Measurements from ENCODE around the gene ST3GAL2.
A peak's percentile ranks its signal among the peaks of the same experiment; 100 is the strongest.
"Not testable (repeated sequence)": the region's sequence is repeated elsewhere in the genome, so short reads cannot be mapped to it uniquely, and the experiment has no call there.

Gene ST3GAL2

DNA sequence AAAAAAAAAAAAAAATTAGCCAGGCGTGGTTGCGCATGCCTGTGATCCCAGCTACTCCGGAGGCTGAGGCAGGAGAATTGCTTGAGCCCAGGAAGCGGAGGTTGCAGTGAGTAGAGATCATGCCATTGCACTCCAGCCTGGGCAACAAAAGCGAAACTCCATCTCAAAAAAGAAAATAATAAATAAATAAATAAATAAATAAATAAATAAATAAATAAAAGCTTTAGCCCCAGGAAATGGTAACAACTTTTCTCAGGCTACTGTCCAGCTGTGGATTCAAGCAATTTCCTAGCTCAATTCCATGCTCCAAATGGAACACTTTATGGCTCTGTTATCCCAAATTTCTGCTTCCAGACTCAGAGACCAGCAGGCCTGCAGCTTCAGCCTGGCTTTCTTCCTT, 25.3 kb downstream of the ST3GAL2 start:
- not testable (repeated sequence) for DNase-seq

DNA sequence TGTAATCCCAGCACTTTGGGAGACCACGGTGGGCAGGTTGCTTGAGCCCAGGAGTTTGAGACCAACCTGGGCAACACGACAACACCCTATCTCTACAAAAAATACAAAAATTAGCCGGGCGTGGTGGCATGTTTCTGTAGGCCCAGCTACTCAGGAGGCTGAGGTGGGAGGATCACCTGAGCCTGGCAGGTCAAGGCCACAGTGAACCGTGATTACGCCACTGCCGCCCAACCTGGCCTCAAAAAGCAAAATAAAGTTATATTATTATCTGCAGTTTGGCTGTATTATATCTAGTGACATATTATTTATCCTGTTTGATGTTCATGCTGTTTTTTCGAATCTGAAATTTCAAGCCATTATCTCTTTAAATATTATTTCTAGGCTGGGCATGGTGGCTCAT, 26.5 kb downstream of the ST3GAL2 start:
- DNase-seq = no peak

DNA sequence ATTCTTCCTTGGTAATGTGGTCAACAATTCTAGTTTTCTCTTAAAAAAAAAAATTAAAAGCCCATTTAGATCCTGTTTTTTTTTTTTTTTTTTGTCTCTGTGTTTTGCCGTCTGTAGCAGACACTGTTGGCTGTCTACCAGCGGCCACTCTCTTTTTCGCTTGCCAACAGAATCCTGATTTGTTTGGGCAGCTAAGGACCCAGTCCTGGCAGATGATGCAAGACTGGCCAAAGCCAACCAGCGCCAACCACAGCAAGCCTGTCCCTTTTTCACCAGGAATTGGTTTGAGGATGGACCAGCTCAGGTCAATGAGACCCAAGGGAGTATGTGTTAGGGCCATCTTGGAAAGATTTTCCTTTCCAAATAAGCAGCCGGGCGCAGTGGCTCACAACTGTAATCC, 28.2 kb downstream of the ST3GAL2 start:
- no peak for DNase-seq

DNA sequence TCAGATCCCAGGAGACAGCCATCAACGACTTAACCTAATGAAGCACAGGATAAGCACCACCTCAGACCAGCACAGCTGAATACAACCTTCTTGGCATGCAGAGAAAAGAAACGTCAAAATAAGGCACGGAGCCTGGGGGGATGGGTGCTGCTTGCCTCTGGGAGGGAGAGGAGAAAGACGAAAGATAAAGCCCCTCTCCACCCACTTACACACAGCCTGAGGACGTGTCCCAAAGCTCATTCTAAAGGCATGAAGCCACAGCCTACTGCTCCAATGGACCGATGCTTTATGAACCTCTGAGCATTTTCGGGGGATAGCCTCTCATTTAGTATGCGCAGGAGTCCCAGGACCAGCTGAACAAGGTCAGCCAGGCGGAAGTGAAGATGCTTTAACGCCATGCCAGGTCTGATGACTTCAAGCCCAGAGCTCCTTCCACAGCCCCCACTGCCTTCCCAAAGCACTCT, 31.1 kb downstream of the ST3GAL2 start:
- no peak for DNase-seq

DNA sequence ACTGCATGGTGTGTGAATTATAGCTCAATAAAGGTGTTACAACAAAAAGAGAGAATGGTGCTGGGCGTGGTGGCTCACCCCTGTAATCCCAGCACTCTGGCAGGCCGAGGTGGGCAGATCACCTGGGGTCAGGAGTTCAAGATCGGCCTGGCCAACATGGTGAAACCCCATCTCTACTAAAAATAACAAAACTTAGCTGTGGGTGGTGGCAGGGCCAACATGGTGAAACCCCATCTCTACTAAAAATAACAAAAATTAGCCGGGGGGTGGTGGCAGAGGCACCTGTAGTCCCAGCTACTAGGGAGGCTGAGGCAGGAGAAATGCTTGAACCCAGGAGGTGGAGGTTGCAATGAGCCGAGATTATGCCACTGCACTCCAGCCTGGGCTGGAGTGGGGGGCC, 32.8 kb downstream of the ST3GAL2 start:
- not testable (repeated sequence) for DNase-seq

DNA sequence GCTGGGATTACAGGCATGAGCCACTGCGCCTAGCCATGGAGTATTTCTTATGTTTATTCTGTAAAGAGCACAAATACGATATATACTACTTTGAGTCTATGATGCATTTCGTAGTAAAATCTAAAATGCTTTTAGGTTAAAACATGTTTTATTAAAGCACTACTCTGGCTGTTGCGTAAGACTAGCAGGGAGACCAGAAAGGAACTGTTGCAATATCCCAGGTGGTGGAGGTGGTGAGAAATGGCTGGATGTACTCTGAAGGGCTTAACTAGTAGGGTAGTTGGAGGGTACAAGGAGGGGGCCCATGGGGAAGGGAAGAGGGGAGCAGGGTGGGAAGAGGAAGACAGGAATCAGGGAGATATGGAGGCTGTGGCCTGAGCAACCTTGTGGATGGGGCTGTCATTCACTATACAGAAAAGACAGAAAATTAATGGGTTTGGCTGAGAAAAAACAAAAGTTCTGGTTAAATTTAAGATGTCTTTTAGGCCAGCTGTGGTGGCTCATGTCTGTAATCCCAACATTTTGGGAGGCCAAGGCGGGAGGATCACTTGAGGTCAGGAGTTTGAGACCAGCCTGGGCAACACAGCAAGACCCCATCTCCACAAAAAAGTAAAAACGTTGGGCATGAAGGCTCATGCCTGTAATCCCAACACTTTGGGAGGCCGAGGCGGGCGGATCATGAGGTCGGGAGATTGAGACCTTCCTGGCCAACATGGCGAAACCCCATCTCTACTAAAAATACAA, 35.8 kb downstream of the ST3GAL2 start:
- DNase-seq = no peak

DNA sequence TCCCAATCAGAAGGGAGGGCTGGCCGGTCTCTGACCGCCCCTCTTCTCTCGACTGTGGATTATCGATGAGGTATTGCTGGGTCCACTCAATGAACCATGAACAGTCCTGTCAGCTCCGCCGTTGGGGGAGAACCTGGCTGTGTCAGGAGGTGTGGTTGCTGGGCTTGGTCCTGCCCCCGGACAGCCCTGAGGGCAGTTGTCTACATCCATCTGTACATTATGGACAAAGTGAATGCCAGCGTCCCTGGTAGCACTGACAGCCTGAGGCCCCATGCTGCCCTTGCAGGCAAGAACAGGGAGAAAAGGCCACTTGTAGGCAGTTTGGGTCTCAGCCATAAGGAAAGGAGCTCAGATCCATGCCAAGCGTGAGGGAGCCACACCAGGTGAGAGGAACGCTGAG, 38.9 kb downstream of the ST3GAL2 start:
- DNase-seq = no peak

DNA sequence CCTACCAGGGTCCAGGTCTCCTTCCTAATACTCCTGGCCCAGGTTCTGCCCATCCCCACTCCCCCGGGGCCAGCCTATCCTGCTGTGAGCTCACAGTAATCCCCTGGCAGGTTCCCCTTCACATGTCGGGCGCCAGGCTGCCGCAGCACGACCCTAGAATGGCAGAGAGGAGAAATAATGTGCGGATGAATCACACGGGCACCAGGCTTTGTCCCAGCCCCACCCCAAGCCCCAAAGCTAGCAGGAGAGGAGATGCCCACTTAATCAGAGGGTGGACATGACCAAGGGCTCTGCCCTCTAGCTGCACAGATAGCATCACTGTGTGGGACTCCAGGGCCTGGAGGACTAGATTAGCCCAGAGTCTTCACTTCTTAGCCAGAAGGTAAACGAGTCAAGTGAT, 39.5 kb downstream of the ST3GAL2 start:
- DNase-seq = no peak

DNA sequence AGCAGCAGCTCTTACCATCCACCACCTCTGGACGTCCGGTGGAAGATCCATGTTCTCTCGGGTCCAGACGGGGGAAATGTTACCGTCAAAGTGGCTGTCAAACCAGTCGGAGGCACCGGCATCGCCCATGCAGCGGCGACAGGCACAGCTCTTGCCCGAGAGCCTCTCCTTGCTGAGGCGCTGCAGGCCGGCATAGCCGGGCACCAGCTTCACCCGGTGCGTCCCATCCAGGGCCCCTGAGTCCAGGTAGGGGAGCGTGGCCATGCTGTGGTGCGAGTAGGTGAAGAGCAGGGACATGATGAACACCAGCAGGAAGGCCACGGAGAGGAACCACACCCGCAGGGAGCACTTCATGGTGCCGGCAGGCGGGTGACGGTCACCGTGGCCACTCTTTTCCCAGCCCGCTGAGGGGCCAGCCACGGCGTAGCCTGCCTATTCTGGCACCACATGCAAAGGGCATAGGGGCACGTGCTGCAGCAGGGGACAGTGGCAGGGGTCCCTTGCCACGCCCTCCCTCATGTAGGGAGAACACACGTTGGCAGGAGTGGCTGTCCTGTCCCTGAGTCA, 40.6 kb downstream of the ST3GAL2 start:
- no peak for DNase-seq

DNA sequence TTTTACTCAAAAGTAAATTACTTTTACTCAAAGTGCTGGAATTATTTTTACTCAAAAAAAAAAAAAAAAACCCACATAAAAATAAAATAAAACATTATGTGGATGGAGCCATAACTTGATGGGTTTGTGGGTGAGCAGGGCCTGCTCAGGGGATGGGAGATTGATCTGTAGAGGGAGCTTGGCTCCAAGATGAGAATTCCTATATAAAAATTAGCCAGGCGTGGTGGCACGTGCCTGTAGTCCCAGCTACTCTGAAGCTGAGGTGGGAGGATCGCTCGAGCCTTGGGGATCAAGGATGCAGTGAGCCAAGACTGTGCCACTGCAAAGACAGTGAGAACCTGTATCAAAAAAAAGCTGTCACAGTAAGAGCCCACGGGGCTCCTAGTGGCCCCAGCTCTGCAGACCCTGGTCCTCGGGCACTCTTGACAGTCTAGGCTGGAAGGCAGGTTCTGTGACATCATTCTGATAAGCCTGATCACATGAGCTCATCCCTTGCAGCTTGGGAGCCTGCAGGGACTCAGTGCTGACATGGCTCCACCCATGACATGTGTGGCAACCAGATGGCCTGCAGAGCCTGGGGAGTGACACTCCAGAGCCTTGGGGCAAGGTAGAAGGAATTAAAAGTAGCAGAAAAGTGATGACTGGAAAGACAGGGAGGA, 42.5 kb downstream of the ST3GAL2 start:
- no peak for DNase-seq

DNA sequence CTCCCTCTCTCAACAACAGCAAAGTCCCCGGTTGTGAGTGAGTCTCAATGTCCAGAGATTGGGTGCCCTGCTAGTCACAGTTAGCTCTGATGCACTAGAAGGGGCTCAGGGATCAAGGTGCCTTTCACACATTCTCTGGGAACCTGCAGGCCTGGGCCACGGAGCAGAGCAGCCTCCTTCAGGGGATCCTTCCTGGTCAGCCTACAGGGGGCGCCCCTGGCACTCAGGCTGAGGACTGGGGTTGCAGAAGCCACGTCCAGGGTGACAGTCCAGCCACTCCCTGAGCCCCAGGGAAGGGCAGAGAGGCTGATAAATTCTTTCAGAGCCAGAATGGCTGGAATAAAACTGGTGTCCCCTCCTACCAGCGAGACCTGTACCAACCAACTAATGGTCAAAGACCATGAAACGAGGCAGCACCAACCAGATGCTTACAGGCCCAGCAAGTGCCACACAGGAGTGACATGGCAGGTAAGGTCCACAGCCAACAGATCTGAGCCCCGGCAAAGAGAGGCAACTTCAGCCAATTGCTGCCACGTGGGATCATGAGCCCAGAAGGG, 43.5 kb downstream of the ST3GAL2 start:
- DNase-seq = peak; percentile 75 to 80

DNA sequence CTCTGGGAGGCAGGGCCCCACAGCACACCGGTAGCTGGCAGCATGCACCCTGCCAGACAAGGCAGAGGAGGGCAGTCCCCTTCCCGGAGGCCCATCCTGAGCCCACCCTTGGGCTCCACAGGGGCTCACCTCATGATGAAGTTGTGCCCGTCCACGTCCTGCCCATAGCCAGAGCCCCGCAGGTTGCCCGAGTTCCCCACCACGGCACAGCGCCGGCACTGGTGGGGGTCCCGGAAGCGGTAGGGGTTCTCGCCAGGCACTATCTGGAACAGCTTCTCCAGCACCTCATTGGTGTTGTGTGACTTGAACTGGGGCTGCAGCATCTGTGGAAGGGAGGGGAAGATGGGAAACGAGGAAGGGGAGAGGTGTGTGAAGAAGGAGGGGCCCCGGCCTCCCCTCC, 44.0 kb downstream of the ST3GAL2 start:
- no peak for DNase-seq

DNA sequence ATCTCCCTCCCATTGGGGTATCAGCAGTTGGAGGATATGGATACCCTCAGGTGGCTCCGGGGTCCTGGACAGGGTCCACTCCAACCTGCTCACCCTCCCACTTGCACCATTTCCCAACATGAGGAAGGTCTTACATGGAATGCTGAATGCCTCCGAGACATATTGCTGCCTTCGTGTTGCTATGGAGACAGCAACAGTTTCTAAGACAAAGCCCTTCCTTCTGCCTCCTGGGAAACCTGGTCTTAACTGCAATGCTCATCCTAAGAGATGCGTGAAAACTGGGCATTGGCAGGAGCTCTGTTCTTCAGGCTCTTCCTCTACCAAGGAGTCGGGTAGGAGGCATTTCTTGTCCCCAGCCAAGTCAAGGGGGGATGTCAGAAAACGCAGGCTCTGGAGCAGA, 45.2 kb downstream of the ST3GAL2 start:
- DNase-seq = no peak

DNA sequence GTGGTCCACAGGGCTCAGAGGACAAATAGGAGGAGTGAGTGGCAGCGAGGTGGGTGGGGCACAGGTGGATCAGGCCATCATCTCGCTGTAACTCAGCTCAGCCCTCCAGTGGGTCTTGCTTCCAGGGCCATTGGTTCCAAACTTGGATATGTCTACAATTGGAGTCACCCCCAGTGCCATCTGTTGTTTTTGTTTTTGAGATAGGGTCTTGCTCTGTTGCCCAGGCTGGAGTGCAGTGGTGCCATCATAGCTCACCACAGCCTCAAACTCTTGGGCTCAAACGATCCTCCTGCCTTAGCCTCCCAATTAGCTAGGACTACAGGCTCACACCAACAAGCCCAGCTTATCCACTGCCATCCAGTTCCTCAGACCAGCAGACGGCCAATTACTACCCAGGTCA, 46.3 kb downstream of the ST3GAL2 start:
- no peak for DNase-seq

DNA sequence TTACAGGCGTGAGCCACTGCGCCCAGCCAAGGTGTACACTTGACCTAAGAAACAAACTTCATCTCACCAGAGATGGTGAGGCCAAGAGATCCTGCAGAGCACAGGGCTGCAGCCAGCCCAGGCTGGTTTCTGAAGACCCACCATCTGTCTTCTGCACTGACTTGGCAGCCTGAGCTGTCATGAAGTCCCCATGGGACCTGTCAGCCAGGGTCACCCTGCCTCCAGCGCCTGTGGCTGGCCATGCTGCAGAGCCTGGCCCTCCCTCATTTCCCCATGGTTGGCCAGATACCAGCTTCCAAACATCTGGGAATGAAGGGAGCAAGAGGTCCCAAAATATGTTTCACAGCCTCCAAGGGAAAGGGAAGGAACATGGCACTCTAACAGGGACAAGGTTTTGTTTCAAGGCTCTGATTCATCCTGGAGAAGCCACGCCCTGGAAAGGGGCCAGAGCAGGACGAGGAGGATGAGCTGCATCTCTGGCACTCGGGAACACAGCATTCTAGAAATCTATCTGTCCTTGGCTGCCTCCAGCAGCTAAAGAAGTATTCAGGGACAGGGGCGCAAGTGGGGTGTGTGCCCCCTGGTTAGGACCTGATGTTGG, 46.9 kb downstream of the ST3GAL2 start:
- no peak for DNase-seq

DNA sequence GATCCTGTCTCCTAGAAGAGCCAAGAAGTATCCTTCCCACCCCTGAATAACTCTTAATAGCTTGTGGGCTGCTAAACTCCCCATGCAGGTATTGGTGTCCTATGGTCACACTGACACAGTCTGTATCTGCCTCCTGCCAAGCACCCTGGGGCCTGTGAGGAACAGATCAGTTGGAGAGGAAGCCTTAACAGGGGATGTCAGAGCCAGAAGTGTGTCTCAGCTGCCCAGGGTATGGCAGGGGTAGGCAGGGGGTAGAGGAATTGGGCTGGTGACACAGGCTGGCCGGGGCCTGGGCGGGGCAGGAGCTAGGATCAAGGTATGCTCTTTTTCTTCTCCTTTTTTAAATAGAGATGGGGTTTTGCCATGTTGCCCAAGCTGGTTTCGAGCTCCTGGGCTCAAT, 47.5 kb downstream of the ST3GAL2 start:
- no peak for DNase-seq

DNA sequence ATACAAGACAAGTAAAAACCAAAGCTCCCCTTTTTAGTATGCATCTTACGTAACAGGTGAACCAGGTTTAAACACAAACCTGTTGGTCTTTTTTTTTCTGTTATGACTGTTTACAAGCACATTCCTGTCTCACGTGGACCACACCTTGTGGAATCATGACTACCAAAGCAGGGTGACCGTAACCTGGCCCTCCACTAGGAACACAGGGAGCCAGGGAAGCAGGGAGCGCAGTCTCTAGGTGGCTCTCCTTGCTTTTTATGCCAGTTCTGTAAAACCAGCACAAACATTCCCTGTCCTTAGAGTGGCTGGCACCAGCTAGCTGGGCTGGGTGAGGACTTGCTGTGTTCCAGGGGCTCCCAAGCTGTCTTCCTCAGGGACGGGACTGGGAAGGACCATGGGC, 48.1 kb downstream of the ST3GAL2 start:
- DNase-seq = no peak

DNA sequence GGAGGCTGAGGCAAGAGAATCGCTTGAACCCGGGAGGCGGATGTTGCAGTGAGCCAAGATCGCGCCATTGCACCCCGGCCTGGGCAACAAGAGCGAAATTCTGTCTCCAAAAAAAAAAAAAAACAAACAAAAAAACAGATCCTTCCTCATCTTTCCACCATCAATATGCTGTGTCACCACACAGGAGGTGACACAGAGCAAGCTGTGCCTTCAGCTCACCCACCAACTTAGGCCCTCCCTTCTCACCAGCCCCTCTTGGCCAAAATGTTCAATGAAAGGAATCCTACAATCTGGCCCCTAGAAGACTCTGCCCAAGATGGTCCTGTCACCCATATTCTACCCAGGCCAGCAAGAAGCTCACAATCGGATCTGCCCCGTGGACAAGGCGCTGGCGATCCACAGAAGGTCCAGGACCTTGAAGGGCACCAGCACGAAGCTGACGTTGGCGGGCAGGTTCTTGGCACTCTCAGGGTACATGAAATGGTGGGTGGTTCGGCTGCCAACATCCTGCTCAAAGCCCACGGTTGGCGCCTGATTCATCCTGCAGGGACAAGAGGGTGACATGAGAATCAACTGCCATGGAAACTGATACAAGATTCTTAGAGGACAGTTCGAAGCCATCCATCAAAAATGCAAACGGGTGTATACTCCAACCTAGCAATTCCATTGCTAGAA, 50.8 kb downstream of the ST3GAL2 start:
- DNase-seq = no peak

DNA sequence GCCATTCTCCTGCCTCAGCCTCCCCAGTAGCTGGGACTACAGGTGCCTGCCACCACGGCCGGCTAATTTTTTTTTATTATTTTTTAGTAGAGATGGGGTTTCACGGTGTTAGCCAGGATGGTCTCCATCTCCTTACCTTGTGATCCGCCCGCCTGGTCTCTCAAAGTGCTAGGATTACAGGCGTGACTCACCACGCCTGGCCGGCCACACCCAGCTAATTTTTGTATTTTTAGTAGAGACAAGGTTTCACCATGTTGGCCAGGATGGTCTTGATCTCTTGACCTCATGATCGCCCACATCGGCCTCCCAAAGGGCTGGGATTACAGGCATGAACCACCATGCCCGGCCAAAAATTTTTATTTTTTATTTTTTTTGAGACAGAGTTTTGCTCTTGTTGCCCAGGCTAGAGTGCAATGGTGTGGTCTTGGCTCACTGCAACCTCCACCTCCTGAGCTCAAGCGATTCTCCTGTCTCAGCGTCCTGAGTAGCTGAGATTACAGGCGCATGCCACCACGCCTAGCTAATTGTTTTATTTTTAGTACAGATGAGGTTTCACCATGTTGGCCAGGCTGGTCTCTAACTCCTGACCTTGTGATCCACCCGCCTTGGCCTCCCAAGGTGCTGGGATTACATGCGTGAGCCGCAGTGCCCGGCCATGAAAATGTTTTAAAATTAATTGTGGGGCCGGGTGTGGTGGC, 52.5 kb downstream of the ST3GAL2 start:
- not testable (repeated sequence) for DNase-seq

DNA sequence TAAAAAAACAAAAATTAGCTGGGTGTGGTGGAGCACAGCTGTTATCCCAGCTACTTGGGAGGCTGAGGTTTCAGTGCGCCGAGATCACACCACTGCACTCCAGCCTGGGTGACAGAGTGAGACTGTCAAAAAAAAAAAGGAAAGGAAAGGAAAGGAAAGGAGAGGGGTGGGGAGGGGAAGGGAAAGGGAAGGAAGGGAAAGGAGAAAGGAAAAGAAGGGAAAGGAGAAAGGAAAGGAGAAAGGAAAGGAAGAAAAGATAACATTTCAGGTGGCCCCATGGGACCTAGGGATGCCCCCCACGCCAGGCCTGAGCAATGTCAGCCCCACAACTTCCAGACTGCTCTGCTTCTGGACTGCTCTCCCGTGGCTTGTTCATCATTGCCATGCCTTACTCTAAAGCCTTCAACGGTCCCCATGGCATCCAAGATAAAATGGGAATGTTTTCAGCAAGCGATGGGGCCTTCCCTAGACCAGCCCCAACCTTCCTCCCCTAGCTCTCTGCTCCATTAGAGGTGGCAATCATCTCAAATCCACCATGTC, 55.4 kb downstream of the ST3GAL2 start:
- DNase-seq = no peak

DNA sequence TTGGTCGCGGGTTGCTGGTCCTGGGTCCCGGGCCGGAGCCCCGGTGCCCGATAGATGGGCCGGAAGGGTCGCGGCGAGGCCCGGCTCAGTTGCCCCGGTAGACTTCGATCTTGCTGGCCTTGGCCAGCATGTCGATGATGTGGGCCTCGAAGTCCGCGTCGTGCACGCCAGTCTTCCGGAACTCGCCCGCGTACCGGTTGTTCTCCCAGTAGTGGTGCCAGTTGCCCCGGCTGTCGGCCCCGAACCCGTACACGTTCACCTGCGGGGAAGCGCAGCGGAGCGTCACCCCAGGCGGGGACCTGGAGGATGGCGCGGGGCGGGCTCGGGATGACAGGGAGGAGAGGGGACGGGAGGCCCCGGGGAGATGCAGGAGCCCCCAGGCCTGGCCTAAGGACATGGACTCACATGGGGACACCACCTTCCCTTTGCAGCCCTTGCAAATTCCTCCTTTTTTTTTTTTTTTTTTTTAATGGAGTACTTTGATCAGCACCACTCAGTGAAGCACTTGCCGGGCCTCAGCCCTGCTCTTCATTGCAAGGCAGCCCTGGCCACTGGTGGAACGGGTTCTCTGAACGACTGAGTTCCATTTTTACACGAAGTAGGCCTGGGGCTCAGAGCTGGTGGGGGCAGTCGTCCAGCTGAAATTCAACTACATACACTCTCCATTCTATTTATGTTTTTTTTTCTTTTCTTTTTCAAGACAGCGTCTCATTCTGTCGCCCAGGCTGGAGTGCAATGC, 57.1 kb downstream of the ST3GAL2 start:
- no peak for DNase-seq
